ENCODE results near the gene GLCCI1.

The GLCCI1 gene

DNA sequence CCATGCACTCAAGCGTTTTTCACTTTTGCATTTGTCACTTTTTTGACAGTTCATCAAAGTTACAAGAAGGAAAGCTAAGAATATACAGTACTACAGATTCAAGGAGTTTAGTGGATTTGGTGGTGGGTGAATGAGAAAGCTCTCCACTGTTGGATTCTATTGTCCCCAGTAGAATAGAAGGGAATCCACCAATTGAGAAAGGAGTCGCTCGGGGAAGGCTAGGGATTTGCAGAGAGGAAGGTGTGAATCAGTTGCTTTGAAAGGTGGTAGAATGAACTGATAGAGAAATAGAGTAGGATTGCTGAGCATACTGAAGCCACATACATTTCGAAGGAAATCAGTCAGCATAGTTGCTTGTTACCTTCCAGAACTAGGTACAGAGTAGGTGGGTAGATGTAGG is 33.7 kb upstream of the GLCCI1 start:
- Histone ChIP-seq H3K18ac (ENCODE audit: low read length) (no peak overlapping the region), H4K5ac (ENCODE audit: low read length) (no peak overlapping the region), H3K79me2 (ENCODE audit: control insufficient read depth, insufficient read depth, low read length) (no peaks in the 10 kb centered on the region), H3K56ac (ENCODE audit: low read length) (no peak overlapping the region), H3K9ac (ENCODE audit: low read length) (no peak overlapping the region), H3K27ac (ENCODE audit: low read depth, low read length) (no peak overlapping the region), H2BK120ac (ENCODE audit: low read depth, low read length) (no peak overlapping the region), H3K36me3 (ENCODE audit: control insufficient read depth, insufficient read depth, low read length) (no peaks in the 10 kb centered on the region), H3K23ac (ENCODE audit: low read length) (no peak overlapping the region), H3K4me3 (ENCODE audit: low read length) (no peak overlapping the region), H4K8ac (ENCODE audit: low read depth, low read length) (no peak overlapping the region), H3K27me3 (ENCODE audit: insufficient read depth, low read length, poor library complexity) (no peaks in the 10 kb centered on the region), H2BK15ac (replicated peaks; ENCODE audit: low read depth) (no peak overlapping the region), H3K79me1 (ENCODE audit: low read length) (no peaks in the 10 kb centered on the region), H2AK5ac (ENCODE audit: low read length) (no peak overlapping the region), H3K4ac (ENCODE audit: low read depth, low read length) (no peak overlapping the region), H3K4me1 (ENCODE audit: control insufficient read depth, low read depth, low read length) (no peaks in the 10 kb centered on the region), H2BK5ac (ENCODE audit: low read length) (no peak overlapping the region), H3K4me2 (ENCODE audit: low read length) (no peak overlapping the region)
- no peak for DNase-seq
- no CpG with 5 or more reads among the region's 4 CpGs for WGBS (ENCODE audit: extremely low coverage, insufficient coverage, low lambda C conversion rate)

- Histone ChIP-seq H2BK15ac (replicated peaks; ENCODE audit: low read depth) (no peak overlapping the region), H2AK5ac (ENCODE audit: low read length) (no peak overlapping the region), H3K27me3 (ENCODE audit: insufficient read depth, low read length, poor library complexity) (no peaks in the 10 kb centered on the region), H4K5ac (ENCODE audit: low read length) (no peak overlapping the region), H3K79me2 (ENCODE audit: control insufficient read depth, insufficient read depth, low read length) (no peaks in the 10 kb centered on the region), H3K36me3 (ENCODE audit: control insufficient read depth, insufficient read depth, low read length) (no peaks in the 10 kb centered on the region), H4K8ac (ENCODE audit: low read depth, low read length) (no peak overlapping the region), H2BK120ac (ENCODE audit: low read depth, low read length) (no peak overlapping the region), H3K4me2 (ENCODE audit: low read length) (no peak overlapping the region), H3K4ac (ENCODE audit: low read depth, low read length) (no peak overlapping the region), H3K18ac (ENCODE audit: low read length) (no peak overlapping the region), H3K4me3 (ENCODE audit: low read length) (no peak overlapping the region), H3K23ac (ENCODE audit: low read length) (no peak overlapping the region), H2BK5ac (ENCODE audit: low read length) (no peak overlapping the region), H3K4me1 (ENCODE audit: control insufficient read depth, low read depth, low read length) (no peaks in the 10 kb centered on the region), H3K9ac (ENCODE audit: low read length) (no peak overlapping the region), H3K27ac (ENCODE audit: low read depth, low read length) (no peak overlapping the region), H3K79me1 (ENCODE audit: low read length) (no peaks in the 10 kb centered on the region), H3K56ac (ENCODE audit: low read length) (no peak overlapping the region)
- DNase-seq = no peak
- WGBS (ENCODE audit: extremely low coverage, insufficient coverage, low lambda C conversion rate) = no CpG with 5 or more reads among the region's 6 CpGs
Observed at GRCh38 chr7:7938471-7938870, 30.1 kb upstream of the GLCCI1 start.

DNA sequence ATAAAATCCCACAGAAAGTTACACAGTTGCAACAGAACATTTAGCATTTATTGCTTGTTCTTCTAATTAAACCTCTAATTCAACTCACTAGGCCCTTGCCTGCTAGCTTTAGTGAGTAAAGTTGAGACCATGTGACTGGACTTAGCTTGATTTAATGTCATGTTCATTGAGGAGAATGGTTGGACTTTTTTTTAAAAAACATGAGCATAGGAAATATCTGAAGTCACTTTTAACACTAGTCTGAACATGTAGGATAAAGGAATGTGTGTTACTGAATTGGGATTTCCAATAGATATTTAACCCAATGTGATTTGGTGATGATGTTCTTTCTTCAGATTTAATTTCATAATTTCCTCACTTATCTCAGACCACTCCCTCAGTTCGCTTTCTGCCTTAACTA is 24.6 kb upstream of the GLCCI1 start:
- Histone ChIP-seq H3K56ac (ENCODE audit: low read length) (no peak overlapping the region), H3K4me1 (ENCODE audit: control insufficient read depth, low read depth, low read length) (peaks cover 2% of the 10 kb centered on the region), H3K27ac (ENCODE audit: low read depth, low read length) (no peak overlapping the region)

GRCh38 chr7:7944619-7945282 is 23.8 kb upstream of the GLCCI1 start:
- H3K18ac ChIP-seq (ENCODE audit: low read length) = no peak overlapping the region
- no peak overlapping the region for H3K23ac ChIP-seq (ENCODE audit: low read length)
- no peak overlapping the region for H2BK15ac ChIP-seq (replicated peaks; ENCODE audit: low read depth)
- H2BK120ac ChIP-seq (ENCODE audit: low read depth, low read length) = no peak overlapping the region
- H3K27ac ChIP-seq (ENCODE audit: low read depth, low read length) = no peak overlapping the region
- H3K4me3 ChIP-seq (ENCODE audit: low read length) = no peak overlapping the region
- no peak overlapping the region for H2BK5ac ChIP-seq (ENCODE audit: low read length)
- peak; percentile 9 for DNase-seq
- no peak overlapping the region for H3K56ac ChIP-seq (ENCODE audit: low read length)
- no peak overlapping the region for H4K5ac ChIP-seq (ENCODE audit: low read length)
- no peak overlapping the region for H2AK5ac ChIP-seq (ENCODE audit: low read length)
- H3K4me1 ChIP-seq (ENCODE audit: control insufficient read depth, low read depth, low read length) = peaks cover 2% of the 10 kb centered on the region
- no peak overlapping the region for H3K4ac ChIP-seq (ENCODE audit: low read depth, low read length)
- no peaks in the 10 kb centered on the region for H3K79me1 ChIP-seq (ENCODE audit: low read length)
- no peak overlapping the region for H3K9ac ChIP-seq (ENCODE audit: low read length)
- H3K36me3 ChIP-seq (ENCODE audit: control insufficient read depth, insufficient read depth, low read length) = no peaks in the 10 kb centered on the region
- H3K4me2 ChIP-seq (ENCODE audit: low read length) = no peak overlapping the region
- no peaks in the 10 kb centered on the region for H3K27me3 ChIP-seq (ENCODE audit: insufficient read depth, low read length, poor library complexity)
- H3K79me2 ChIP-seq (ENCODE audit: control insufficient read depth, insufficient read depth, low read length) = no peaks in the 10 kb centered on the region
- no CpG with 5 or more reads among the region's 7 CpGs for WGBS (ENCODE audit: extremely low coverage, insufficient coverage, low lambda C conversion rate)
- no peak overlapping the region for H4K8ac ChIP-seq (ENCODE audit: low read depth, low read length)

More for the DNA sequence above, 24.6 kb upstream of the GLCCI1 start:
- Histone ChIP-seq H2BK5ac (ENCODE audit: low read length) (no peak overlapping the region), H2AK5ac (ENCODE audit: low read length) (no peak overlapping the region), H3K4me3 (ENCODE audit: low read length) (no peak overlapping the region), H4K5ac (ENCODE audit: low read length) (no peak overlapping the region), H2BK120ac (ENCODE audit: low read depth, low read length) (no peak overlapping the region), H3K23ac (ENCODE audit: low read length) (no peak overlapping the region), H4K8ac (ENCODE audit: low read depth, low read length) (no peak overlapping the region), H3K27me3 (ENCODE audit: insufficient read depth, low read length, poor library complexity) (no peaks in the 10 kb centered on the region), H3K4ac (ENCODE audit: low read depth, low read length) (no peak overlapping the region), H3K9ac (ENCODE audit: low read length) (no peak overlapping the region), H3K4me2 (ENCODE audit: low read length) (no peak overlapping the region), H2BK15ac (replicated peaks; ENCODE audit: low read depth) (no peak overlapping the region), H3K79me1 (ENCODE audit: low read length) (no peaks in the 10 kb centered on the region), H3K18ac (ENCODE audit: low read length) (no peak overlapping the region), H3K36me3 (ENCODE audit: control insufficient read depth, insufficient read depth, low read length) (no peaks in the 10 kb centered on the region), H3K79me2 (ENCODE audit: control insufficient read depth, insufficient read depth, low read length) (no peaks in the 10 kb centered on the region)
- WGBS (ENCODE audit: extremely low coverage, insufficient coverage, low lambda C conversion rate) = no CpG with 5 or more reads among the region's 1 CpG
- DNase-seq = no peak

- Histone ChIP-seq H3K4me2 (ENCODE audit: low read length) (no peak overlapping the region), H3K18ac (ENCODE audit: low read length) (no peak overlapping the region), H3K4me3 (ENCODE audit: low read length) (no peak overlapping the region), H3K27ac (ENCODE audit: low read depth, low read length) (no peak overlapping the region), H3K4me1 (ENCODE audit: control insufficient read depth, low read depth, low read length) (peaks cover 2% of the 10 kb centered on the region), H3K9ac (ENCODE audit: low read length) (no peak overlapping the region), H3K79me2 (ENCODE audit: control insufficient read depth, insufficient read depth, low read length) (no peaks in the 10 kb centered on the region), H4K5ac (ENCODE audit: low read length) (no peak overlapping the region), H2AK5ac (ENCODE audit: low read length) (no peak overlapping the region), H2BK120ac (ENCODE audit: low read depth, low read length) (no peak overlapping the region), H4K8ac (ENCODE audit: low read depth, low read length) (no peak overlapping the region), H3K23ac (ENCODE audit: low read length) (no peak overlapping the region), H3K36me3 (ENCODE audit: control insufficient read depth, insufficient read depth, low read length) (no peaks in the 10 kb centered on the region), H2BK5ac (ENCODE audit: low read length) (no peak overlapping the region), H3K79me1 (ENCODE audit: low read length) (no peaks in the 10 kb centered on the region), H3K27me3 (ENCODE audit: insufficient read depth, low read length, poor library complexity) (no peaks in the 10 kb centered on the region), H3K56ac (ENCODE audit: low read length) (no peak overlapping the region), H2BK15ac (replicated peaks; ENCODE audit: low read depth) (no peak overlapping the region), H3K4ac (ENCODE audit: low read depth, low read length) (no peak overlapping the region)
- peak; percentile 63 for DNase-seq
- no CpG with 5 or more reads among the region's 3 CpGs for WGBS (ENCODE audit: extremely low coverage, insufficient coverage, low lambda C conversion rate)
Observed at GRCh38 chr7:7946486-7946885, 22.1 kb upstream of the GLCCI1 start.

GRCh38 chr7:7948232-7948631 is 20.4 kb upstream of the GLCCI1 start:
- Histone ChIP-seq H3K56ac (ENCODE audit: low read length) (no peak overlapping the region), H3K18ac (ENCODE audit: low read length) (no peak overlapping the region), H2BK120ac (ENCODE audit: low read depth, low read length) (no peak overlapping the region), H3K36me3 (ENCODE audit: control insufficient read depth, insufficient read depth, low read length) (no peaks in the 10 kb centered on the region), H4K8ac (ENCODE audit: low read depth, low read length) (no peak overlapping the region), H3K23ac (ENCODE audit: low read length) (no peak overlapping the region), H3K9ac (ENCODE audit: low read length) (no peak overlapping the region), H3K27me3 (ENCODE audit: insufficient read depth, low read length, poor library complexity) (no peaks in the 10 kb centered on the region), H3K27ac (ENCODE audit: low read depth, low read length) (no peak overlapping the region), H2AK5ac (ENCODE audit: low read length) (no peak overlapping the region), H2BK5ac (ENCODE audit: low read length) (no peak overlapping the region), H3K4me1 (ENCODE audit: control insufficient read depth, low read depth, low read length) (peaks cover 2% of the 10 kb centered on the region), H3K4ac (ENCODE audit: low read depth, low read length) (no peak overlapping the region), H3K4me3 (ENCODE audit: low read length) (no peak overlapping the region), H2BK15ac (replicated peaks; ENCODE audit: low read depth) (no peak overlapping the region), H3K4me2 (ENCODE audit: low read length) (no peak overlapping the region), H3K79me2 (ENCODE audit: control insufficient read depth, insufficient read depth, low read length) (no peaks in the 10 kb centered on the region), H4K5ac (ENCODE audit: low read length) (no peak overlapping the region), H3K79me1 (ENCODE audit: low read length) (no peaks in the 10 kb centered on the region)
- no CpG with 5 or more reads among the region's 4 CpGs for WGBS (ENCODE audit: extremely low coverage, insufficient coverage, low lambda C conversion rate)
- DNase-seq = no peak

Data from mesendoderm (in vitro differentiated cells).